ENCODE results near the gene ZNF512B. TPM values are rescaled to one million over a fixed set of nuclear protein-coding genes. Genes with fewer than 3 reads are reported as not detected.

ZNF512B gene
- total RNA-seq, 1 donor from 2014 or later = 17.6 TPM

GRCh38 chr20:63945031-63945658 lies 24.6 kb downstream of the ZNF512B start:
- H3K27ac ChIP-seq = no peak overlapping the region
- intact Hi-C loops (cut with DNase I) = no loop called here
- peaks cover 47% of the 10 kb centered on the region for H3K36me3 ChIP-seq

GRCh38 chr20:63944078-63944941 lies 25.4 kb downstream of the ZNF512B start:
- Histone ChIP-seq H3K4me3 (no peak overlapping the region), H3K27ac (peak overlapping the region; percentile 77), H3K36me3 (peaks cover 55% of the 10 kb centered on the region), H3K9me3 (no peaks in the 10 kb centered on the region), H3K4me1 (peaks cover 42% of the 10 kb centered on the region), H3K27me3 (no peaks in the 10 kb centered on the region)
- intact Hi-C loops (cut with DNase I) = no loop called here
- ATAC-seq = no peak
- no peak for DNase-seq
- TF ChIP-seq CTCF (IDR thresholded peaks at IDR 0.05) = no peak

More at GRCh38 chr20:63945031-63945658, 24.6 kb downstream of the ZNF512B start:
- ATAC-seq (no peak), DNase-seq (no peak)
- no peak for TF ChIP-seq CTCF (IDR thresholded peaks at IDR 0.05)
- Histone ChIP-seq H3K4me1 (peaks cover 50% of the 10 kb centered on the region), H3K27me3 (no peaks in the 10 kb centered on the region), H3K4me3 (no peak overlapping the region), H3K9me3 (no peaks in the 10 kb centered on the region)

GRCh38 chr20:63943808-63944077 lies 26.0 kb downstream of the ZNF512B start:
- peaks cover 61% of the 10 kb centered on the region for H3K36me3 ChIP-seq
- peaks cover 36% of the 10 kb centered on the region for H3K4me1 ChIP-seq
- no peak for TF ChIP-seq CTCF (IDR thresholded peaks at IDR 0.05)
- DNase-seq = no peak
- intact Hi-C loops (cut with DNase I) = no loop called here
- H3K27ac ChIP-seq = peak overlapping the region; percentile 77
- H3K27me3 ChIP-seq = no peaks in the 10 kb centered on the region
- no peak overlapping the region for H3K4me3 ChIP-seq
- no peaks in the 10 kb centered on the region for H3K9me3 ChIP-seq
- ATAC-seq = no peak

- Histone ChIP-seq H3K4me3 (no peak overlapping the region), H3K9me3 (no peaks in the 10 kb centered on the region), H3K27ac (peak overlapping the region; percentile 77), H3K4me1 (peaks cover 33% of the 10 kb centered on the region), H3K27me3 (no peaks in the 10 kb centered on the region), H3K36me3 (peaks cover 62% of the 10 kb centered on the region)
- TF ChIP-seq CTCF (IDR thresholded peaks at IDR 0.05) = no peak
- ATAC-seq (no peak), DNase-seq (no peak)
- intact Hi-C loops (cut with DNase I) = no loop called here
These were observed 26.5 kb downstream of the ZNF512B start for GRCh38 chr20:63942969-63943807.

GRCh38 chr20:63942250-63942951 lies 27.3 kb downstream of the ZNF512B start:
- DNase-seq (peak; percentile 81), ATAC-seq (peak; percentile 5)
- peaks cover 62% of the 10 kb centered on the region for H3K36me3 ChIP-seq
- no peak overlapping the region for H3K4me3 ChIP-seq
- intact Hi-C loops (cut with DNase I) = no loop called here
- H3K27me3 ChIP-seq = no peaks in the 10 kb centered on the region
- H3K4me1 ChIP-seq = peaks cover 25% of the 10 kb centered on the region
- TF ChIP-seq CTCF (IDR thresholded peaks at IDR 0.05) = no peak
- peak overlapping the region; percentile 77 for H3K27ac ChIP-seq
- no peaks in the 10 kb centered on the region for H3K9me3 ChIP-seq
